Stimulated activated naive CD8-positive, alpha-beta T cell treated with anti-CD3 and anti-CD28 coated beads, Interleukin-15, Interleukin-2, amounts not matched to agents 100 U/mL and 50 U/mL, for 24 hours (primary cell): ENCODE measurements around the gene CRYZL1.
"Not testable (repeated sequence)": the region's sequence is repeated elsewhere in the genome, so short reads cannot be mapped to it uniquely, and the experiment has no call there.

ENCODE experiments used
- ATAC-seq: fragments of 150-1000 bp; cut with Tn5 transposase; one replicate; pipeline ENCODE4 v1.10.0; 2021
- DNase-seq: peaks from one replicate; pipeline ENCODE4 v3.0.0; 2021

CRYZL1 gene

GRCh38 chr21:33641352-33642026 is at the start of gene CRYZL1:
Gene CRYZL1, minus strand, starts transcription at chr21:33641741. Its CDS starts 10,190 bp downstream, at chr21:33631551.
- peak; percentile 99 for DNase-seq
- peak; percentile 89 for ATAC-seq

- ATAC-seq (no peak), DNase-seq (no peak)
Measured at GRCh38 chr21:33690874-33691273, 49.3 kb upstream of the CRYZL1 start.

GRCh38 chr21:33688353-33688752 is 46.8 kb upstream of the CRYZL1 start:
- DNase-seq: no peak
- no peak for ATAC-seq

GRCh38 chr21:33687634-33688033 is 46.1 kb upstream of the CRYZL1 start:
- no peak for ATAC-seq
- DNase-seq: no peak

- ATAC-seq: no peak
Measured at GRCh38 chr21:33686386-33686785, 44.8 kb upstream of the CRYZL1 start.

GRCh38 chr21:33685613-33686197 is 44.2 kb upstream of the CRYZL1 start:
- no peak for ATAC-seq
- no peak for DNase-seq

More at GRCh38 chr21:33686386-33686785, 44.8 kb upstream of the CRYZL1 start:
- no peak for DNase-seq

- no peak for ATAC-seq
- no peak for DNase-seq
Measured at GRCh38 chr21:33684923-33685560, 43.5 kb upstream of the CRYZL1 start.

- ATAC-seq (no peak), DNase-seq (no peak)
Measured at GRCh38 chr21:33684068-33684467, 42.5 kb upstream of the CRYZL1 start.

- DNase-seq: no peak
- ATAC-seq: no peak
Measured at GRCh38 chr21:33682992-33683627, 41.6 kb upstream of the CRYZL1 start.

GRCh38 chr21:33680870-33681269 is 39.3 kb upstream of the CRYZL1 start:
- ATAC-seq: no peak
- DNase-seq: no peak

GRCh38 chr21:33677450-33677849 is 35.9 kb upstream of the CRYZL1 start:
- DNase-seq (no peak), ATAC-seq (no peak)

- not testable (repeated sequence) for DNase-seq, ATAC-seq
Measured at GRCh38 chr21:33676666-33677065, 35.1 kb upstream of the CRYZL1 start.

GRCh38 chr21:33674226-33674625 is 32.7 kb upstream of the CRYZL1 start:
- no peak for ATAC-seq
- no peak for DNase-seq

GRCh38 chr21:33673473-33673872 is 31.9 kb upstream of the CRYZL1 start:
- DNase-seq (no peak), ATAC-seq (no peak)

- DNase-seq: no peak
Measured at GRCh38 chr21:33670076-33670978, 28.8 kb upstream of the CRYZL1 start.

GRCh38 chr21:33668620-33669019 is 27.1 kb upstream of the CRYZL1 start:
- no peak for ATAC-seq

More at GRCh38 chr21:33670076-33670978, 28.8 kb upstream of the CRYZL1 start:
- ATAC-seq: no peak

GRCh38 chr21:33668180-33668579 is 26.6 kb upstream of the CRYZL1 start:
- no peak for DNase-seq
- ATAC-seq: no peak

More at GRCh38 chr21:33668620-33669019, 27.1 kb upstream of the CRYZL1 start:
- DNase-seq: no peak

GRCh38 chr21:33667636-33668035 is 26.1 kb upstream of the CRYZL1 start:
- DNase-seq (no peak), ATAC-seq (no peak)

GRCh38 chr21:33666153-33666552 is 24.6 kb upstream of the CRYZL1 start:
- ATAC-seq: no peak
- no peak for DNase-seq

- DNase-seq: no peak
- no peak for ATAC-seq
Measured at GRCh38 chr21:33664135-33664534, 22.6 kb upstream of the CRYZL1 start.

GRCh38 chr21:33663241-33663640 is 21.7 kb upstream of the CRYZL1 start:
- no peak for ATAC-seq
- no peak for DNase-seq

- no peak for ATAC-seq
- DNase-seq: no peak
Measured at GRCh38 chr21:33662046-33662445, 20.5 kb upstream of the CRYZL1 start.
